ENCODE measurements around the gene JAKMIP3. TPM values are rescaled to one million over a fixed set of nuclear protein-coding genes. Genes with fewer than 3 reads are reported as not detected.

The JAKMIP3 gene
- total RNA-seq, 1 donor from 2014 or later = 1.3 TPM

DNA sequence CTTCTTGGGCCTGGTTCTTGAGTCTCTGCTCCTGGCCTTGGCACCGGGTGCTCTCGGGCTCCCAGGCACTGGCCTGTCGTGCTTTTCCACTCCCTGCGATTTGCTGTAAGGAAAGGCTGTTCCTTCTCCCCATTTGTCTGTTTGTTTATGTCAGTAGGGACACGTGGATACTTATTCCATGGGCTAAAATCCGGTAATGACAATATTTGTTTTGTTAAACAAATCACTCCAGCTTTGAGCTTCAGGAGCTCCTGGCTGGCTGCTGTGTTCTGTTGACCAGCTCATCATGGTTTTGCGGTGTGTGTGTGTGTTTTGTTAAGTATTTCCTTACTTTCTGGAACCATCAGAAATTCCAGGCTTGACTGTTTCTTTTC, 17.5 kb upstream of the JAKMIP3 start:
- H3K36me3 Mint-ChIP-seq (ENCODE audit: low read depth) = peaks cover 5% of the 10 kb centered on the region
- no peak for DNase-seq (ENCODE audit: low spot score)
- no peaks in the 10 kb centered on the region for H3K27me3 Mint-ChIP-seq (ENCODE audit: low read depth)
- no peak overlapping the region for H3K27ac Mint-ChIP-seq
- no peak overlapping the region for H3K4me3 Mint-ChIP-seq (ENCODE audit: low read depth)
- H3K9me3 Mint-ChIP-seq = peaks cover 13% of the 10 kb centered on the region
- no peaks in the 10 kb centered on the region for H3K4me1 Mint-ChIP-seq (ENCODE audit: low read depth)
- intact Hi-C loops (cut with micrococcal nuclease) = no loop called here

DNA sequence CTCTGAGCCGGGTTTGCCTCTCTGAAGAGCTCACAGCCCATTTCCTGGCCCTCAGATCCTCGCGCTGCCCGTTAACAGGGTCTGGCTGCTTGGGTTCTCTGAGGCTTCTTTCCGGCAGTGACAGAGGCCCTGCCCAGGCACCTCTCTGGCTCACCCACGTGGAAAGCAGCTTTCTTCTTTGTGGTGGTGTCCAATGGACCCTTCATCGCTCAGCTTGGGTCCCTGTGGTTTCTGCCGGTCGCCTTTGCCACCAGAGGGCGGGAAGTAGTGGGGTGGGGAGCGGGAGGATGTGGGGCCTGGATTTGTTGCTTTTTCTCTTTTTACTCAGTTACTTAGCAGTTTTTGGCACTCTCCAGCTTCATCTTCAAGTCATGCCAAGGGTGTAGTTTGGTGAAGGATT, 15.6 kb upstream of the JAKMIP3 start:
- intact Hi-C loops (cut with micrococcal nuclease) = no loop called here
- H3K4me3 Mint-ChIP-seq (ENCODE audit: low read depth) = no peak overlapping the region
- DNase-seq (ENCODE audit: low spot score) = no peak
- H3K4me1 Mint-ChIP-seq (ENCODE audit: low read depth) = no peaks in the 10 kb centered on the region
- H3K9me3 Mint-ChIP-seq = peaks cover 17% of the 10 kb centered on the region
- peaks cover 5% of the 10 kb centered on the region for H3K36me3 Mint-ChIP-seq (ENCODE audit: low read depth)
- no peak overlapping the region for H3K27ac Mint-ChIP-seq
- H3K27me3 Mint-ChIP-seq (ENCODE audit: low read depth) = no peaks in the 10 kb centered on the region

DNA sequence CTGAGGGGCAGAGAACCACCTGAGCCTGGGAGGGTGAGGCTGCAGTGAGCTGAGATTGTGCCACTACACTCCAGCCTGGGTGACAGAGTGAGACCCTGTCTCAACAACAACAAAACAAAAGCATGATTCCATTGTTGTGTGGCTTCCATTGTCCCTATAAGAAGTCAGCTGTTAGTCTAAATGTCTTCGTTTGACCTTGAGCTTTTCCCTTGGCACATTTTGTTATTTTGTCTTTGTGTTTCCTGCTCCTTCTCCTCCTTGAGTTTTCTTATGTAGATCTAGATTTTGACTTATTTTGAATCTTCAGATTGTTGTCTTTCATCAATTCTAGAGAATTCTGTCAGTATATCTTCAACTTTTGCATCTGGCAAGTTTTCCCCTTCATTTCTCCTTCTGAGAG, 13.6 kb upstream of the JAKMIP3 start:
- no peak for DNase-seq (ENCODE audit: low spot score)
- Mint-ChIP-seq H3K27ac (no peak overlapping the region), H3K9me3 (peaks cover 17% of the 10 kb centered on the region), H3K27me3 (ENCODE audit: low read depth) (no peaks in the 10 kb centered on the region), H3K36me3 (ENCODE audit: low read depth) (peaks cover 5% of the 10 kb centered on the region), H3K4me3 (ENCODE audit: low read depth) (no peak overlapping the region), H3K4me1 (ENCODE audit: low read depth) (no peaks in the 10 kb centered on the region)
- intact Hi-C loops (cut with micrococcal nuclease) = no loop called here

DNA sequence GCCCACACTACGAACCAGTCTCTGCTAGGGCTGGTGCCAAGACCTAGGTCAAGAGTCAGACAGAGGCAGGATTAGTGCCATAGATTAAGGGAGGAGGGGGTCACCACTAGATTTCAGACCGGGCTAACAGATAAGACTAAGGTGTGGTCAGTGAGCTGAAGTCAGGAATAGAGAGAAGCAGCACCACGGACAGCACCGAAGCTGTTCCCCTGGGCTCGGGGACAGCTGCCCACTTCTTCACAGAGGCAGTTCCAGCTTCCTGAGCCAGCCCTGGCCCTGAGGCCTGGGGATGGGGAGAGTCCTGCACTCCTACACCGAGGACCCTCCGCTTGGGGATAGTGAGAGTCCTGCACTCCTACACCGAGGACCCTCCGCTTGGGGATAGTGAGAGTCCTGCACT, 11.2 kb upstream of the JAKMIP3 start:
- no peaks in the 10 kb centered on the region for H3K27me3 Mint-ChIP-seq (ENCODE audit: low read depth)
- no peak for DNase-seq (ENCODE audit: low spot score)
- H3K9me3 Mint-ChIP-seq = peaks cover 17% of the 10 kb centered on the region
- H3K36me3 Mint-ChIP-seq (ENCODE audit: low read depth) = peaks cover 5% of the 10 kb centered on the region
- H3K4me1 Mint-ChIP-seq (ENCODE audit: low read depth) = no peaks in the 10 kb centered on the region
- intact Hi-C loops (cut with micrococcal nuclease) = no loop called here
- H3K4me3 Mint-ChIP-seq (ENCODE audit: low read depth) = no peak overlapping the region
- H3K27ac Mint-ChIP-seq = no peak overlapping the region

DNA sequence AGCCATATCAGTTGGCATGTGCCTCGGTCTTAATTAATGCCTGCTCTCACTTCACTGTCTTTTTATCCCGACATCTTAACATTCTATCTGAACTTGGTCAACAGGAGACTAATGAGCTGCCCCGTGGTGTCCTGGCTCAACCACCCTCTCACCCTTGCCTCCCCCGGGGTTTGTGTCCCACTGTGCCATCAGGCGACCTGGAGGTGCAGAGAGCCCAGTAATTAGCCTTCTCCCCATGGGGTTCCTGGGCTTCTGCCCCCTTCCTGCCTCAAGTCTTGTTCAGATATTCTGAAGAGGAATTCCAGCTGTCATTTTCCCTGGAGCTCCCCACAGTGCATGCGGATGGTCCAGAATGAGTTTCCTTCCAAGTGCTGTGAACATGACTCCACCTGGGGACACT, 10.1 kb upstream of the JAKMIP3 start:
- intact Hi-C loops (cut with micrococcal nuclease) = no loop called here
- DNase-seq (ENCODE audit: low spot score) = no peak
- peaks cover 5% of the 10 kb centered on the region for H3K36me3 Mint-ChIP-seq (ENCODE audit: low read depth)
- H3K4me3 Mint-ChIP-seq (ENCODE audit: low read depth) = no peak overlapping the region
- H3K27me3 Mint-ChIP-seq (ENCODE audit: low read depth) = no peaks in the 10 kb centered on the region
- no peak overlapping the region for H3K27ac Mint-ChIP-seq
- peaks cover 17% of the 10 kb centered on the region for H3K9me3 Mint-ChIP-seq
- no peaks in the 10 kb centered on the region for H3K4me1 Mint-ChIP-seq (ENCODE audit: low read depth)

DNA sequence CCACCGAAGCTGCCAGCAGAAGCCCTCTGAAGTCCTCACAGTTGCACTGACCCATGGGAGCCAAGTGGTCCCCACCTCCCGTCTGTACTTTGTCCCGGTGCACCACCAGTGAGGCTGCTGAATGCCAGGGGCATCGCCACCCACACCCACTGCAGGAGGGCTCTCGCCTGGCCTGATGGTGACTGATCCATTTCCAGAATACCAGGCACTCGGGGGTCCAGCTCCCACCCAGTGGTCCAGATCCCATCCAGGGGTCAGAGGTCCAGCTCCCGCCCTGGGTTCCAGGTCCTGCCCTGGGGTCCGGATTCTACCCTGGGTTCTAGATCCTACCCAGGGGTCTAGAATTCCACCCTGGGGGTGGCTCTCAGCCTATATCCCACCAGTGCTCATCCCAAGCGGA, 9.1 kb upstream of the JAKMIP3 start:
- Mint-ChIP-seq H3K4me1 (ENCODE audit: low read depth) (no peaks in the 10 kb centered on the region), H3K36me3 (ENCODE audit: low read depth) (peaks cover 5% of the 10 kb centered on the region), H3K27me3 (ENCODE audit: low read depth) (no peaks in the 10 kb centered on the region), H3K9me3 (peaks cover 17% of the 10 kb centered on the region), H3K27ac (no peak overlapping the region), H3K4me3 (ENCODE audit: low read depth) (no peak overlapping the region)
- DNase-seq (ENCODE audit: low spot score) = no peak
- intact Hi-C loops (cut with micrococcal nuclease) = no loop called here

DNA sequence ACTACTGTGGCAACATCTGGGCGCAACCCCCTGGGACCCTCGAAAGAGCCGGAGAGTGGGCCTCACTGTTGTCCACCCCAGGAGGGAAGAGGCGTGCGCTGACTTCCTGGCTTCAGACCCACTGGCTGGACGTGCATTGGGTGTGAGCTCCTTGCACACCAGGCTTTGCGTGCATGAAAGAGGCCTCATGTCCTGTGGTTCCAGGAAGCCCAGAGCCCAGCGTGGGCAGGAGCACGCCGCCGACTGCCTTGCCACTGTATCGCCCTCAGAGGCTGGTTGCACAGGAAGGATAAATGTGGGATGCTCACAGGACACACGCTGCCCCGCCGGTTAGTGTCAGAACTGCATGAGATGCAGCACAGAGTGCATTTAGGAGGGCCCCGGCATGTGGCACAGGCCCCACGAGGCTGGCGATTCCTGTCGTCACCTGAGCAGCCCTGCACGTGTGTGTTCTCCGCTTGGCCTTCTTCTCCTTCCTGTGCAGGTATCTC, 8.5 kb upstream of the JAKMIP3 start:
- Mint-ChIP-seq H3K27me3 (ENCODE audit: low read depth) (no peaks in the 10 kb centered on the region), H3K4me3 (ENCODE audit: low read depth) (no peak overlapping the region)
- intact Hi-C loops (cut with micrococcal nuclease) = no loop called here

DNA sequence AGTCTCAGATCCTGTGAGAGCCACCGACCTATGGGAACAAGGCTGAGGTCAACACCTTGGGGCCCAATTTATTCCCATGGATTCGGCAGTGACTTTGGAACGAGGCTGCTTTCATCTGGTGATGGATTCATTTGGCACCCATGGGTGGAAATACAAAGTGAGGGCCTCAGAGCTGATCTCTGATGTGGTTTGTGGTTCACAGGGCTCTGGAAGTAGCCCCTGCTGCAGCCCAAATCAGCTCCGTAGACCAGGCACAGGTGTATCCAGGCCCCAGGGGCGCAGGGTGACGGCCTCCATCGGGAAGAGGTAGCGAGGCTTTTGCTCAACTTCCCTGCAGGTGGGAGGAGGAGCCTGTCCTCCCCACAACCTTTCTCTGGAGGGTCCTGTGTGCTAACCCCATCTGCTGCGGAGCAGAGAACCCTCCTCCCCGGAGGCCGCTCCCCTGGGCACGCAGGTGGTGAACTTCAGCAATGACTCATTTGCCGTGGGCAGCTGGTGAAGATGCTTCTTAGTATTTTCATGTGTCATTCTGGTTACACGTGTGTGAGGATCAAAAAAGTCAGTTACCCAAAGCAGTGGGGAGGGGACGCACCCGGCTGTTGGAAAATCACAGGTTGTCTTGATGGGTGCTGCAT, 7.5 kb upstream of the JAKMIP3 start:
- intact Hi-C loops (cut with micrococcal nuclease) = no loop called here
- Mint-ChIP-seq H3K4me3 (ENCODE audit: low read depth) (no peak overlapping the region), H3K36me3 (ENCODE audit: low read depth) (no peaks in the 10 kb centered on the region), H3K4me1 (ENCODE audit: low read depth) (no peaks in the 10 kb centered on the region), H3K27ac (no peak overlapping the region), H3K27me3 (ENCODE audit: low read depth) (no peaks in the 10 kb centered on the region), H3K9me3 (peaks cover 4% of the 10 kb centered on the region)
- no peak for DNase-seq (ENCODE audit: low spot score)

More for the DNA sequence above, 8.5 kb upstream of the JAKMIP3 start:
- DNase-seq (ENCODE audit: low spot score) = no peak
- Mint-ChIP-seq H3K4me1 (ENCODE audit: low read depth) (no peaks in the 10 kb centered on the region), H3K36me3 (ENCODE audit: low read depth) (peaks cover 4% of the 10 kb centered on the region), H3K9me3 (peaks cover 14% of the 10 kb centered on the region), H3K27ac (no peak overlapping the region)

DNA sequence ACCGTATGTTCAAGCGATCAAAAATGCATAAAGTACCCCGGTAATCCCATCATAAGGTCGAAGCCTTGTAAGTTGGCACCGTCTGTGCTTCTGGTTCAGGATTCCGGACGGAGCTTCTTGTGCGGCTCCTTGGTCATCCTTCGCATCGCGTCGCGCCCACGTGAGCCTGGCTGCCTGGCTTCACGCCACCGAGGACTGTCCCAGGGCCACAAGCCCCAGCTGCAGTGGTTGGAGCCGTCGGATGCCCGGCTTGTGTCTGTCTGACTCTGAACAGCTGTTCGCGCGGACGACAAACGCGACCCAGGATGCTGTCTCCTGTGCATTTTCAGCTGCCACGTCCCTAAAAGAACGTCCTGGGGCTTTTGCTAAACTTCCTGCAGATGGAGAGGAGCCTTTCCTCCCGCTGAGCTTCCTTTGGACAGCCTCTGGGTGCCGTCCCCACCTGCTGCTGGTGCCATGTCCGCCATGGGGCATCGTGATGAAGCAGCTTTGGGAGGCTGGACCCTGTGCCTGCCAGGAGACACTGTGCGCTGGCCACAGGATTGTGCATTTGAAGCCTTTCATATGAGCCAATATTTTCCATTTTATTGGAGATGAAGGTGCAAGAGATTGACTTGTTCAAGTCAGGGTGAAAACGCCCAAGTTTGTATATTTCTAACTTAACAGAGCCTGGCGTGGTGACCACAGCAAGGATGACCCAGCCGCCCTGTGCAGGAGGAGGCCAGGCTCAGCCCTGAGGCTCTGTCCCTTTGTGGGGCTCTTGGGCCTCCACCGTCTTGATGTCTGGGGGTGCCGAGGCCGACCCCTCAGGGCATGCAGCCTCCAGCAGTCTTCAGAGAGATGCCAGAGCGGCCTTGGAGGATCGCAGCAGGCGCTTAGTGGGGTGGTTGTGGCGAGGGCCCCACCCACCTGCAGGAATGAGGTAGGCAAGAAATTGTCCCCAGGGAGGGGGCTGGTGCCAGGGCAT, 6.7 kb upstream of the JAKMIP3 start:
- Mint-ChIP-seq H3K27ac (no peak overlapping the region), H3K4me1 (ENCODE audit: low read depth) (no peaks in the 10 kb centered on the region), H3K36me3 (ENCODE audit: low read depth) (no peaks in the 10 kb centered on the region), H3K27me3 (ENCODE audit: low read depth) (no peaks in the 10 kb centered on the region), H3K4me3 (ENCODE audit: low read depth) (no peak overlapping the region), H3K9me3 (no peaks in the 10 kb centered on the region)
- DNase-seq (ENCODE audit: low spot score) = no peak
- intact Hi-C loops (cut with micrococcal nuclease) = no loop called here

DNA sequence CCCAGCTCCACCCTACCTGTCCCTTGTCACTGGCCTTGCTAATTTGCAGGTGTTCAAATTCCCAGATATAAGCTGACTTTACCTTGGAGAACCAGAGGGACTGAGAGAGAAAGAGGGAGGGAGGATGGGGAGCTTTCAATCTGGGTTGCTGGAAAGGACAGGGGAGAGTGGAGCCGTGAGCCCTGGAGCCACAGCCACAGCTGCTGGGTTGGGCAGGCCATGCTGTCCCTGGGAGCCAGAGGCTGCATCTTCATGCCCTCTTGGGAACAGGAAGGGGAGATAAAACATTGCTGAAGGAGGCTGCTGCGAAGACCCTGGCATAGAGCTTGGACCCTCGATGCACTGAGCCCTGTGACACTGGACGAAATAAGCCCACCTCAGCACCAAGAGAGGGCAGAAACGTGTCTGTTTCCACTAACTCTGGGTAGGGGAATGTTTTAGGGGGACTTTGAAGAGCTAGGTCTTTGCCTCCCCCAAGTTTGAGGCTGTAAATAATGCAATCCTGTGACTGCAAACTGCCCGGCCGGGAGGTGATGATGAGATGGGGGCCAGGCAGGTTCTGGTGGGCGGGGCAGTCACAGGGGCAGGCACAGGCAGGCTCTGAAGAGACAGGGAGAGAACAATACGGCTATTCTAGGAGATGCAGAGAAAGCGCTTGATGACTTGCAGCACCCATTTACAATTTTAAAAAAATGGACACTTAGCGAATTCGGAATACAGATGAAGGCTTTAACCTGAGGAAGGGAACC, 5.8 kb upstream of the JAKMIP3 start:
- Mint-ChIP-seq H3K4me3 (ENCODE audit: low read depth) (no peak overlapping the region), H3K27me3 (ENCODE audit: low read depth) (no peaks in the 10 kb centered on the region), H3K27ac (no peak overlapping the region), H3K9me3 (no peaks in the 10 kb centered on the region), H3K36me3 (ENCODE audit: low read depth) (no peaks in the 10 kb centered on the region), H3K4me1 (ENCODE audit: low read depth) (no peaks in the 10 kb centered on the region)
- DNase-seq (ENCODE audit: low spot score) = no peak
- intact Hi-C loops (cut with micrococcal nuclease) = no loop called here

DNA sequence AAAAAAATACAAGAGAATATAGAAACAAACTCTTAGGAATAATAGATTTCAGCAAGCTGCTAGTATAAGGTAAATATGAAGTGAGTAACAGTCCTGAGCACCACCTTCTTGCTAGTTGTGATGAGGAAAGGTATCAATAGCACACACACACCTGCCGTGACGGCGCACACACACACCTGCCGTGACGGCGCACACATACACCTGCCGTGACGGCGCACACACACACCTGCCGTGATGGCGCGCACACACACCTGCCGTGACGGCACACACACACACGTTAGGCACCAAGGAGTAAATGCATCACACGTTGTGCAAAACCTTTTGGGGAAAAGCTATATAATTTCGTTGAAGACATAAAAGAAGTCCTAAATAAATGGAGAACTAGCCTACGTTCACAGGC, 4.7 kb upstream of the JAKMIP3 start:
- no peak overlapping the region for H3K4me3 Mint-ChIP-seq (ENCODE audit: low read depth)
- DNase-seq (ENCODE audit: low spot score) = no peak
- peaks cover 4% of the 10 kb centered on the region for H3K27me3 Mint-ChIP-seq (ENCODE audit: low read depth)
- H3K36me3 Mint-ChIP-seq (ENCODE audit: low read depth) = no peaks in the 10 kb centered on the region
- intact Hi-C loops (cut with micrococcal nuclease) = no loop called here
- H3K9me3 Mint-ChIP-seq = no peaks in the 10 kb centered on the region
- peaks cover 2% of the 10 kb centered on the region for H3K4me1 Mint-ChIP-seq (ENCODE audit: low read depth)
- H3K27ac Mint-ChIP-seq = no peak overlapping the region

DNA sequence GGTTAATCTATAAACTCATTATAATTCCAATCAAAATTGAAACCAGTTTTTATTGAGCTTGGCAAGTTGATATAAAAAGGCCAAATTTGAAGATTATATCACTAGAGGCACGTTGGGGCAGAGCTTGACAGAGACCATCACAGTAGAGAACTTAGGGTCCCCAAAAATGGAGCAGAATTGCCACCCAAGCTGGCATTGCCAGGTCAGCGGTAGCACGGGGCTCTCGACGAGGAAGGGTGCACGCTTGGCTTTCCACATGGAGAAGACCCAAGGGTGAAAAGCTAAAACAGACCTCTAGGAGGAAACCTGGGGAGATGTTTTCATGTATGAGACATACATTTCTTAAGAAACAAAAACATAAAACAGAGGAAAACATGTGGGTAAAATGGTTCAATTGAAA, 4.3 kb upstream of the JAKMIP3 start:
- Mint-ChIP-seq H3K27me3 (ENCODE audit: low read depth) (peaks cover 5% of the 10 kb centered on the region), H3K36me3 (ENCODE audit: low read depth) (no peaks in the 10 kb centered on the region), H3K9me3 (no peaks in the 10 kb centered on the region), H3K4me1 (ENCODE audit: low read depth) (peaks cover 2% of the 10 kb centered on the region), H3K4me3 (ENCODE audit: low read depth) (no peak overlapping the region), H3K27ac (no peak overlapping the region)
- intact Hi-C loops (cut with micrococcal nuclease) = no loop called here
- no peak for DNase-seq (ENCODE audit: low spot score)

DNA sequence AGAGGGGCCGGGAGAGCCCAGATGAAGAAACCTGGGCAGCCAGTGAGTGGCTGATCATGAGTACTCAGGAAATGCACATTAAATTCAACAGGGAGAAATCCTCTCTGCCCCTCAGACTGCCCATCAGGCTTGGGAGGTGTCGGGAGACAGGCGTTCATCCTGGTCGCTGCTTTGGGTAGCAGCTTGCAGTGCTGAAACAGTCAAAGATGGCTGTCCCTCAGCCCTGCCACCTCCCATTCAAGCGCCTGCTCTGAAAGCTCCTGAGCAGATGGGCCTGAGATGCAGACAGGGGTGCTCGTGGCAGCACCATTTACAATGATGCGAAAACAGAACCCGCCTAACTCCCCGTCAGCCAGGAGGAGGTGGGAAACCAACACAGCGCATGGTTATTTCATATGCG, 3.6 kb upstream of the JAKMIP3 start:
- Mint-ChIP-seq H3K4me1 (ENCODE audit: low read depth) (peaks cover 2% of the 10 kb centered on the region), H3K27me3 (ENCODE audit: low read depth) (peaks cover 5% of the 10 kb centered on the region)
- intact Hi-C loops (cut with micrococcal nuclease) = no loop called here

More for the DNA sequence above, 3.6 kb upstream of the JAKMIP3 start:
- no peaks in the 10 kb centered on the region for H3K9me3 Mint-ChIP-seq
- no peak overlapping the region for H3K4me3 Mint-ChIP-seq (ENCODE audit: low read depth)
- H3K27ac Mint-ChIP-seq = no peak overlapping the region
- no peaks in the 10 kb centered on the region for H3K36me3 Mint-ChIP-seq (ENCODE audit: low read depth)
- no peak for DNase-seq (ENCODE audit: low spot score)

Data from activated T-helper 2 cell treated with anti-CD3 and anti-CD28 coated beads, Interferon-gamma antibody, Interleukin-2, Interleukin-4, amounts not matched to agents 10 μg/mL and 5 μg/mL and 100 μg/mL, durations not matched to agents 14 hours and 24 hours and 36 hours (primary cell).